Neural cell (in vitro differentiated cells): Measurements from ENCODE around the gene LSAMP. TPM values are rescaled to one million over a fixed set of nuclear protein-coding genes. Genes with fewer than 3 reads are reported as not detected.
A peak's percentile ranks its signal among the peaks of the same experiment; 100 is the strongest.

Experiments
- H2AFZ ChIP-seq: fragments of 200-600, 300-800 bp; sonication (generic), shearing (Covaris generic); 2 replicates; pipeline ENCODE4 v1.6.0; 2014; ENCODE audit warnings: low read depth, mild to moderate bottlenecking, antibody characterized with exemption, low read length, moderate library complexity
- H3F3A ChIP-seq: fragments of 200-600 bp; shearing (Covaris generic); 2 replicates; pipeline ENCODE4 v1.6.1; 2016; ENCODE audit warnings: mild to moderate bottlenecking, moderate library complexity, mixed read lengths, antibody characterized with exemption, low read length; ENCODE audit not compliant: insufficient read depth, poor library complexity, severe bottlenecking
- H3K27ac ChIP-seq: fragments of 200-600, 300-800 bp; sonication (generic), shearing (Covaris generic); 2 replicates; pipeline ENCODE4 v1.5.1; 2014; ENCODE audit warnings: mild to moderate bottlenecking, low read length, moderate library complexity
- H3K27me3 ChIP-seq: fragments of 300-800, 200-600 bp; sonication (generic), shearing (Covaris generic); 2 replicates; pipeline ENCODE4 v1.6.0; 2014; ENCODE audit warnings: mild to moderate bottlenecking, low read depth, low read length, moderate library complexity; ENCODE audit not compliant: insufficient read depth
- H3K36me3 ChIP-seq: fragments of 300-800, 200-600 bp; sonication (generic), shearing (Covaris generic); 2 replicates; pipeline ENCODE4 v1.5.1; 2014; ENCODE audit warnings: mild to moderate bottlenecking, antibody characterized with exemption, low read length, moderate library complexity; ENCODE audit not compliant: insufficient read depth
- H3K4me2 ChIP-seq: fragments of 300-800, 200-600 bp; sonication (generic), shearing (Covaris generic); 2 replicates; pipeline ENCODE4 v1.6.0; 2014; ENCODE audit warnings: mild to moderate bottlenecking, low read length
- H3K4me3 ChIP-seq: fragments of 300-800, 200-600 bp; sonication (generic), shearing (Covaris generic); 2 replicates; pipeline ENCODE4 v1.5.1; 2014; ENCODE audit warnings: mild to moderate bottlenecking, low read length, moderate library complexity
- H3K79me2 ChIP-seq: fragments of 200-600 bp; shearing (Covaris generic); replicated peaks from 2 replicates; pipeline ENCODE4 v1.6.0; 2014; ENCODE audit warnings: mild to moderate bottlenecking, low read length, moderate library complexity; ENCODE audit not compliant: insufficient read depth
- H3K9ac ChIP-seq: fragments of 300-800, 200-600 bp; sonication (generic), shearing (Covaris generic); 2 replicates; pipeline ENCODE4 v1.6.1; 2016; ENCODE audit warnings: mild to moderate bottlenecking, low read length, mixed read lengths
- H3K9me2 ChIP-seq: fragments of 200-600 bp; shearing (Covaris generic); 2 replicates; pipeline ENCODE4 v1.6.1; 2016; ENCODE audit warnings: mild to moderate bottlenecking, low read length, mixed read lengths; ENCODE audit not compliant: insufficient read depth
- H3K9me3 ChIP-seq: fragments of 200-600, 300-800 bp; sonication (generic), shearing (Covaris generic); 2 replicates; pipeline ENCODE4 v1.6.1; 2016; ENCODE audit warnings: mild to moderate bottlenecking, mixed run types, low read length, moderate library complexity, mixed read lengths
- H4K20me1 ChIP-seq: fragments of 200-600 bp; shearing (Covaris generic); 2 replicates; pipeline ENCODE4 v1.6.1; 2016; ENCODE audit warnings: mild to moderate bottlenecking, mixed run types; ENCODE audit not compliant: insufficient read depth
- CTCF ChIP-seq: fragments of 450-650 bp; IDR thresholded peaks from 2 replicates; pipeline ENCODE4 v1.5.1; 2014; ENCODE audit warnings: antibody characterized with exemption, mild to moderate bottlenecking, moderate library complexity; ENCODE audit not compliant: poor library complexity, severe bottlenecking
- EP300 ChIP-seq: fragments of 450-650 bp; conservative IDR thresholded peaks from 2 replicates; pipeline ENCODE4 v1.6.1; 2014; ENCODE audit warnings: antibody characterized with exemption, mild to moderate bottlenecking, moderate library complexity; ENCODE audit not compliant: poor library complexity, severe bottlenecking
- EZH2 ChIP-seq: fragments of 200-600, 300-800 bp; shearing (Covaris generic), sonication (generic); IDR thresholded peaks from 2 replicates; pipeline ENCODE4 v1.6.1; 2014; ENCODE audit warnings: antibody characterized with exemption, low read length, borderline replicate concordance, mild to moderate bottlenecking; ENCODE audit not compliant: insufficient read depth, poor library complexity, severe bottlenecking
- MXI1 ChIP-seq: fragments of 450-650 bp; conservative IDR thresholded peaks from 2 replicates; pipeline ENCODE4 v1.6.1; 2014; ENCODE audit warnings: antibody characterized with exemption, mild to moderate bottlenecking; ENCODE audit not compliant: poor library complexity, severe bottlenecking
- POLR2AphosphoS5 ChIP-seq: IDR thresholded peaks from 2 replicates; pipeline ENCODE4 v1.6.1; 2012
- RAD21 ChIP-seq: fragments of 450-650 bp; conservative IDR thresholded peaks from 2 replicates; pipeline ENCODE4 v1.6.1; 2014; ENCODE audit warnings: antibody characterized with exemption, mild to moderate bottlenecking, moderate library complexity
- REST ChIP-seq: IDR thresholded peaks from 2 replicates; pipeline ENCODE4 v1.6.1; 2012; ENCODE audit warnings: borderline replicate concordance
- SMC3 ChIP-seq: fragments of 450-650 bp; conservative IDR thresholded peaks from 2 replicates; pipeline ENCODE4 v1.6.1; 2014; ENCODE audit warnings: antibody characterized with exemption, mild to moderate bottlenecking, moderate library complexity; ENCODE audit not compliant: poor library complexity
- TAF1 ChIP-seq: IDR thresholded peaks from 2 replicates; pipeline ENCODE4 v1.6.1; 2012; ENCODE audit warnings: low read depth
- polyA plus RNA-seq: library from polyadenylated mRNA; depleted of rRNA; stranded (reverse); fragments of >200 nt; gene quantifications from 2 replicates; pipeline ENCODE4 v1.2.3, GENCODE V29; 2014

LSAMP gene
- polyA plus RNA-seq, 1 donor from 2014 or later, result 93.6 TPM

- no peaks in the 10 kb centered on the region for H3F3A ChIP-seq
- H2AFZ ChIP-seq, result no peak overlapping the region
- no peak overlapping the region for H3K4me2 ChIP-seq
- H3K27ac ChIP-seq, result no peak overlapping the region
- no peaks in the 10 kb centered on the region for H3K27me3 ChIP-seq
- H4K20me1 ChIP-seq, result no peaks in the 10 kb centered on the region
- H3K36me3 ChIP-seq, result no peaks in the 10 kb centered on the region
- no peaks in the 10 kb centered on the region for H3K79me2 ChIP-seq
- no peaks in the 10 kb centered on the region for H3K9me2 ChIP-seq
- no peak overlapping the region for H3K9ac ChIP-seq
- no peaks in the 10 kb centered on the region for H3K9me3 ChIP-seq
- no peak overlapping the region for H3K4me3 ChIP-seq
- TF ChIP-seq TAF1, result no peak
- no peak for TF ChIP-seq MXI1
- TF ChIP-seq EZH2, result no peak
- no peak for TF ChIP-seq POLR2AphosphoS5
- no peak for TF ChIP-seq EP300
- TF ChIP-seq CTCF, result peak; percentile 100
- no peak for TF ChIP-seq REST
- TF ChIP-seq RAD21, result peak; percentile 97
- TF ChIP-seq SMC3, result peak; percentile 99
Observed at GRCh38 chr3:115819785-115820384, 625.4 kb downstream of the LSAMP start.

GRCh38 chr3:115814778-115815380, 630.4 kb downstream of the LSAMP start:
- Histone ChIP-seq H3K36me3 (no peaks in the 10 kb centered on the region), H3K79me2 (no peaks in the 10 kb centered on the region), H3K9me3 (no peaks in the 10 kb centered on the region), H3K4me3 (no peak overlapping the region), H3K27ac (no peak overlapping the region), H3F3A (no peaks in the 10 kb centered on the region), H3K9me2 (no peaks in the 10 kb centered on the region), H3K4me2 (no peak overlapping the region), H4K20me1 (no peaks in the 10 kb centered on the region), H3K27me3 (no peaks in the 10 kb centered on the region), H2AFZ (no peak overlapping the region), H3K9ac (peak overlapping the region; percentile 24)
- TF ChIP-seq RAD21, result peak; percentile 96
- peak; percentile 95 for TF ChIP-seq SMC3
- TF ChIP-seq TAF1, result no peak
- TF ChIP-seq EZH2, result no peak
- peak; percentile 93 for TF ChIP-seq CTCF
- TF ChIP-seq MXI1, result no peak
- no peak for TF ChIP-seq EP300
- no peak for TF ChIP-seq REST
- no peak for TF ChIP-seq POLR2AphosphoS5
